NK-92 treated with Interleukin-12 subunit alpha and Interleukin-12 subunit beta, amount 100 ng/mL, for 24 hours (cell line): Measurements from ENCODE around the gene JPH3.

Experiments
- DNase-seq: peaks from one replicate; lab custom pipeline; 2025; lab: John Stamatoyannopoulos, UW

JPH3 gene

DNA sequence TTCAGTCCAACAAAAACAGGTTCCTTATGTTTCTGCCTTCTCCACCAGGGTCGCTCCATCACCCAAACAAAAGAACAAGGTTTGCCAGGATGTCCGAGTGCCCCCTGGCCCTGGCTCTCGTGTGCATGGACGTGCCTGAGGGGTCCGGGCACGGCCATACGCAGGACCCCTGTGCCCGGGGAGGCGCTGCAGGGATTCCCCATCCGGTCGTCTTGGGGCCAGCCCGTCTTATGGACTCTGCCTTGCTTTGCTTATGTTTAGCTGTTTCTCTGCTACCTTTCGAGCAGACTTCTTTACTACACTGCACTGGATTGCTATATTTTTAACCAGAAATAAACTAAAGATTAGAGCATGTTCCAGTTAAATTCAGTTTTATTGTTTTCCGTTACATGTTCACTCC is 95.5 kb downstream of the JPH3 start:
- DNase-seq, result no peak

GRCh38 chr16:87698241-87698640 is 95.9 kb downstream of the JPH3 start:
- no peak for DNase-seq

DNA sequence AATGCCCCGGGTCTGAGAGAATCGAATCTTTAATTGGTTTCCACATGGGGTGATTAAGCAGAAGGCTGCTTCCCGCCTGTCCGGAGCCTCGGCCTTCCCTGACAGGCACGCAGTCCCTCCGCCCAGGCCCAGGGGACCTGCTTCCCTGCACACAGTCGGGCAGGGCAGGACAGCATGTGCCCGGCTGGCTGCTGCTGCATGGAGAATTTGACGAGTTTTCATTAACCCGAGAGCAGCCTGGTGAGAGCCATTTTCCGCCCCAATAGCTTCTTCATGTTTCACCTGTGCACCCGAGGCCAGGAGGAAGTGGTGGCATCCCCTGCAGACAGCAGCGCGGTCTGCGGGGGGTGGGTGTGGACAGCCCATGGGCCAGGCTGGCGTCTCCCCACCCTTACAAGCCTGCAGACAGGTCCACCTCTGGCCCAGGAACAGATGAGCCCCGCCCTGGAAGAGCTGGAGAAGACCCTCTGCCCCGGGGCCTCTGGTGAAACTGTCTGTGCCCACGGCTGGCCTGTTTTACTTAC is 96.4 kb downstream of the JPH3 start:
- DNase-seq, result no peak

- no peak for DNase-seq
Measured at GRCh38 chr16:87700406-87701077, 98.2 kb downstream of the JPH3 start.

- DNase-seq, result no peak
Measured at GRCh38 chr16:87701078-87701460, 98.8 kb downstream of the JPH3 start.

DNA sequence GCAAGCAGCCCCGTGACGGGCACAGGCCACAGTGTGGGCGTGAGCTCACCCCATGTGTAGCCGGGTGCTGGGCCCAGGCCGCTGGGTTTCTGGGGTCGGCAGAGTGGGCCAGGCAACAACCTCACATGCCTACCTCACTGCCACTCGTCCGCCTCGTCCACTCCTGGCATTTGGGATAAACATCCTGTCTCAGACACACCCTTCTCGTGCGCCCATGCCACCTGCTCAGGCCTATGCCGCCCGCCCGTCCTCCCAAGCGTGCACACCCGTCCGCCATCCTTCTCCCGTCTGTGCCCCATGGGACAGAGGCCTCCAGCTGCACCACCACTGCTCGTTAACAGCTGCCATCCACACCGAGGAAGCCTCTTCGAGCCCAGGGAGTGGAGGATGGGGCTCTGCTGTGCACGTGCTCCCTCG is 99.2 kb downstream of the JPH3 start:
- DNase-seq, result no peak

- DNase-seq, result no peak
Measured at GRCh38 chr16:87702325-87702811, 100.1 kb downstream of the JPH3 start.

DNA sequence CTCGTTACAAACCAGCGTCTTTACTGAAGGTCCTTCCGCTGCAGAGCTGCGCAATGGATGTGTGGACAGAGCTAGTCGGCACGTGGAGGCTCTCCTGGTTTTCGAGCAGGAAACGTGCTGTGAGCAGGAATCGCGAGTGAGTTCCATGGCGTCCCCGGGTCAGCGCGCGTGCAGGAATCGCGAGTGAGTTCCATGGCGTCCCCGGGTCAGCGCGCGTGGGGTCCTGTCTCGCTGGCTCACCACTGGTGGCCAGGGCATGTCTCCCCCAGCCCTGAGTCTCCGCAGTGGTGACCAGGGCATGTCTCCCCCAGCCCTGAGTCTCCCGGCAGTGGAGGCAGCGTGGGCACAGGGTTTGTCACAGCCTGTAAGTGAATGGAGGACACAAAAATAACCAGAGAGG is 100.8 kb downstream of the JPH3 start:
- DNase-seq, result no peak

DNA sequence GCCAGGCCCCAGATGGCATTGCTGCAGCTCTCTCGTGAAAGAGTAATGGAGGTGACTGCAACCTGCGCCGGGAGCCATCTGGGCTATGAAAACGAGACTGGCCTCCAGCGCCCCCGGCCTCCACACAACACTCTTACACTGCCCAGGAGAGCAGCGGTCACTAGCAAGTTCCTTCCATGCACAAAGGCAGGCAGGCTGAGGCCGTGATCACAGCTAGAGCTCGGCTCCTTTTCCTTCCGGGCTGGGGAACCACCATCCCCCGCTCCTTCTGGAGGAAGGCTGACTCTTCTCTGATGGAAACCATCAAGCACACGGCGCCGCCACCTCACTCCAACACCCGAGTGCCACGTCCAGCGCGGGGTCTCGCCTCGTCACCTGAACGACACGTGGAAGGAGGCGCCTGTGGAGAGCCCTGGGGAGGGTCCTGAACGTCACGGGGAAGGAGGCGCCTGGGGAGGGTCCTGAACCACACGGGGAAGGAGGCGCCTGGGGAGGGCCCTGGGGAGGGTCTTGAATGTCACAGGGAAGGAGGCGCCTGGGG is 101.6 kb downstream of the JPH3 start:
- DNase-seq, result no peak

DNA sequence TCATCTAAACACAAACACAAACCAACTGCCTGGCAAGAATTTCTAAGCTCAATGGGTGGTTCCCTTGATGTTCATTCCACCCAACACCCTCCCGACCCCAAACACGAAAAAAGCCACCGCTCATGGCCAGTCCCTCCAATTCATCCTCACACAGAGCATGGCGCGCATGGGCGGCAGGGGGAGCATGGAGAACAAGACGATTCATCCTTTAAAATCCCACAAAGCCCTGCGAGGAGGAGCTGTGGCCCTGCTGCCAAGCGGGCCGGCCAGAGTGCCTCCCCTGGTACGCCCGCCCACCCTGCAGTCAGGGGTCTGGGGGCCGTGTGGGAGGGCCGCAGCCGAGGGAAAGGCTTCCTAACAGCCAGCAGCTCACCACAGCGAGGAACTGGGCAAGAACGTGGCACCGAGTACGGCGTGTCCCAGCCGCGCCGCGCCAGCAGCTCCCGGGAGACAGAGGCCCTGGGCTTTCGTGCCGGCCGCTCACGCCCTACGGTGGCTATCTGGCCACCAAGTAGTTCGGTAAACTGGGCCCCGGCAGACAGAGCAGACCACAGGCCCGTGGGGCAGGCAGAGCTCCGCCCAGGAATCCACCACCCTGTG is 102.5 kb downstream of the JPH3 start:
- DNase-seq, result no peak

DNA sequence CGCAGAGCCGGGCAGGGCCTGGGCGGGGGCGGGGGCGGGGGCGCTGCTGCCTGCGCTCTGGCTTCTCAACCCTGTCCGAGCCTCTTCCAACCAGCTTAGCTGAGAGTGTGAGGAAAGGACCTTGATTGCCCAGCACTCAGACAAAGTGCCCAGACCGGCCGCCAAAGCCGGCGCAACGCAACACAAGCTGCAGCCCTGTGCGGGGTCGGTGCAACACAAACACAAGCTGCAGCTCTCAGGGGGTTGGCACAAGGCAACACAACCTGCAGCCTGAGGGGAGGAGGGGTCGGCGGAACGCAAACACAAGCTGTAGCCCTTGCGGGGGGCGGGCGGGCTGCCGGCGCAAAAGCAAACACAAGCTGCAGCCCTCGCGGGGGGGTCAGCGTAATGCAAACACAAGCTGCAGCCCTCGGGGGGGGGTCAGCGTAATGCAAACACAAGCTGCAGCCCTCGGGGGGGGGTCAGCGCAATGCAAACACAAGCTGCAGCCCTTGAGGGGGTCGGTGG is 103.5 kb downstream of the JPH3 start:
- no peak for DNase-seq

DNA sequence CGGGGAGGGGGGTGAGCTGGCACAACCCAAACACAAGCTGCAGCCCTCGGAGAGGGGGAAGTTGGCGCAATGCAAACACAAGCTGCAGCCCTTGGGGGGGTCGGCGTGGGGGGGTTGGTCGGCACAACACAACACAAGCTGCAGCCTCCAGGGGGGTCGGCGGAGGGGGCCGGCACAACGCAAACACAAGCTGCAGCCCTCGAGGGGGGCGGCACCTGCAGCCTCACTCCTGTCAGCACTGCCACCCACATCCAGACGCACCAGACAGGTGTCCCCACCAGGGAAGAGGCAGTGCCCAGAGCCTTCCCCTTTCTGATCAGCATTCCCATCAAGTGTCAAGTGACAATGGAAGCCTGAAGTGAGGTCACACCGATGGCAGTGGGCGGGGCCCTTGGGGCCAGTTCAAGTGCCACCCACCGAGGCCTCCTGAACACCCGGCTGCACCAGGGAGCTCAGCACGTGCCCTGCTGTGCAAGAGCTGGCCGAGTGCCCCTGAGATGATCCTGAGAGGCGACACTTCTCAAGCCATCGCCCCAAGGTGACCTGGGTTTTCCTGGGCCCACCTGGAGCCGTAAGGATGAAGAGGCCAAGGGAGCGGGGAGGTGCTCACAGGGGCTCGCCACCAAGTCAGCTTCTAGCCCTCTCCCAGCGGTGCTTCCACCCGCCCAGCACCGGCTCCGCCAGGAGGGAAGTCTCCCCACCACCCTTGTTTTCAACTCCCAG is 104.1 kb downstream of the JPH3 start:
- no peak for DNase-seq

DNA sequence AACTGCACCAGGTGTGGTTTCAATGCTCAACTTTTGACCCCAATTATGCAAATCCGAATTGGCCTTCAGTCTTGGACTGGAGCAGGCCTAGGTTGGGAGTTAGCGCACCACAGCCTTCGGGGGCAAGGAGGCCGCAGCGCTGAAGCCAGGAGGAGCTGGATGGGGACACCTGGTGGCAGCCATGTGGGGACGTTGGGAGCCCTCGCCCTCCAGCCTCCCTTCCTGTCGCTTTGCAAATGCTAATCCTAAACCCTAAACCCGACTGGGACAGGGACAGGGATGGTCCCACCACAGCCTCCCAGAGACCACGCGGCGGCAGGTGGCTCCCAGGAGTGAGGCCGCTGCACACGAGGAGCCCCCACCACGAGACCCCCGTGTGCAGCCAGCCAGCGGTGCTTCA is 104.8 kb downstream of the JPH3 start:
- DNase-seq, result no peak

- DNase-seq, result no peak
Measured at GRCh38 chr16:87707714-87708580, 105.6 kb downstream of the JPH3 start.

DNA sequence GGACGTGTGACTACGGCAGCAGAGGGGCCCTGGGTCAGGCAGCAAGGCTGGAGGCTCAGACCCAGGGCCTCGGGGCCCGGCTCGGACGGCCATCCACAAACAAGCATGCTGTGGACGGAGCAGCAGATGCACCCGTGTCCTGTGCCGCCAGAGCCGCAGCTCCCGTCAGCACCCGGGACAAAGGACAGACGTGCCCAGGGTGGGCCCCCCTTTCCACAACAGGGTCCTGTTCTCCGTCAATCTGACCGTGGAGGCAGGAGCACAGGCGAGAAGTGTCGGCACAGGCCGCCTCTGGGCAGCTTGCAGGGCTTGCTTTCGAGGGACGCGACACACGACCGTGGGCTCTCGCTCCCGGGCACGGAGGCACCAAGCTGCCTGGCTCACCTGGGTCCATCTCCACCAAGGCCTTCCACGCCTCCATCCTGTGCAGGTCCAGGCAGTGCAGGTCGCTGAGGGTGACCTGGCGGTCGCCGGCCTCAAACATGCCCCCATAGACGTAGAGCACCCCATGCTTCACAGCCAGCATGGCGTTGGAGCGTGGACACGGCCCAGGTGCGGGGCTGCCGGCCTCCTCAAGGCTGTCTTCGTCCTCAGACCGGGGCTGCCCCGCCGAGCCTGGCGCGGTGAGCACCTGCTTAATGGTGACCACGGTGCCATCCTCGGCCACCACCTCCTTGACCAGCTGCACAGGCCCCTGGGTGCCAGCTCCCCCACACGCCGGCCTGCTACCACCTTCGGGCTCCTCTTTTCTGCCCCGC is 106.8 kb downstream of the JPH3 start:
- DNase-seq, result no peak

DNA sequence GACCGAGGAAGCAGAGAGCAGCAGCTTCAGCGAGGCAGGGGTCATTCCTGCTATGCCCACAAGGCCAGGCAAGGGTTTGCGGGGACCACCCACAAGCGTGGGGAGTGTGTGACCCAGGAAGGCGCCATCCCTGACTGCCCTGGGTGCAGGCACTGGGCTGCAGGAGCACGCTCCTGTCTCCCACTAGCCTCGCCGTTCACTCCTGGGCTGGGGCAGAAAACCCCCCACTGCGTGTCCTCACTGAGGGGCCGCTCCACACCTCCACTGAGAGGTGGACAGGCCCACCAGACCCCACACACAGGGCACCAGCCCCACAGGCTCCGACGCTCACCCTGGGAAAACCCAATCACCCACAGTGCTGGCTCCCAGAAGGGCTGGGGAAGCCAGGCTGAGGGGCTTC is 107.4 kb downstream of the JPH3 start:
- DNase-seq, result no peak

DNA sequence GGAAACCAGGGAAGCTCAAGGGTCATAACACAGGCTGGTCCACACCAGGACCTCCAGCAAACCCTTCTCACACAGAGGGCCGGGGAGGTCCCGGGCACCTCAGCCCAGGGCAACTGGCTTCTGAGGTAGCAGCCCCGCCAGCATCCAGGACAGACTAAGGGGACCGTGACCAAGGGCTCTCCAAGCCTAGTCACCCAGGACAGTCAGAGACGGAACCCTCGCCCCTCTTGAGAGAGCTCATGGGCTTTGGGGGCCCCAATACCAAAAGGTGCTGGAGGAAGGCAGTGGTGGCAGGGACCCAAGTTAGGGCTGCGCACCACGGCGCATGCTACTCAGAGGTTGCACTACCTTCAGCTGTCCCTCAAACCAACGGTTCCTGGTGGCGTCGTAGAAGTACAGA is 108.6 kb downstream of the JPH3 start:
- no peak for DNase-seq

DNA sequence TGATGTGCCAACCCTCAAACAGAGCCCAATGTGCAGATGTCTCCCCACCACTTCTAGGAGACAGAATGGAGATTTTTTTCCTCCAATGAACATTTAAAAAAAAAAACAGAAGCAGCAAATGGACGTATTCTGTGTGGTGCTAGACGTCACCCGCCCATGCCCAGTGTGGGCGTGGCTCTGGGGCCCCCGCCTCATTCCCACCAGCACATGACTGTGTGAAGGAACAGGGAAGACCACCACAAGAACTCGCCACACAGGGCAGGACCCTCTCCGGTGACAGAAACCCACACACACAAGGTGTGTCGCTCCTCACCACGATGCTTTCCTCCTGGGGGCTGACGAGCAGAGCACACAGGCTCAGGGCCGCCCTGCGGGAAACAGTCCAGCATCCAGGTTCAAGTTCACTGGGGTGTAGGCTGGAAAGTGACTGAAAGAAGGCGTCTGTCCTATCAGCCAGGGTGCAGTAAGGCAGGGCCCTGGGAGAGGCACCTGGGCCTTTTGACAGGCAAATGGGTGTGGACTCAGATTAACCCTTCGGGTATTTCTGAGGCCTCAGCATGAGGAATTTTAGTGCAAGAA is 110.0 kb downstream of the JPH3 start:
- DNase-seq, result no peak

DNA sequence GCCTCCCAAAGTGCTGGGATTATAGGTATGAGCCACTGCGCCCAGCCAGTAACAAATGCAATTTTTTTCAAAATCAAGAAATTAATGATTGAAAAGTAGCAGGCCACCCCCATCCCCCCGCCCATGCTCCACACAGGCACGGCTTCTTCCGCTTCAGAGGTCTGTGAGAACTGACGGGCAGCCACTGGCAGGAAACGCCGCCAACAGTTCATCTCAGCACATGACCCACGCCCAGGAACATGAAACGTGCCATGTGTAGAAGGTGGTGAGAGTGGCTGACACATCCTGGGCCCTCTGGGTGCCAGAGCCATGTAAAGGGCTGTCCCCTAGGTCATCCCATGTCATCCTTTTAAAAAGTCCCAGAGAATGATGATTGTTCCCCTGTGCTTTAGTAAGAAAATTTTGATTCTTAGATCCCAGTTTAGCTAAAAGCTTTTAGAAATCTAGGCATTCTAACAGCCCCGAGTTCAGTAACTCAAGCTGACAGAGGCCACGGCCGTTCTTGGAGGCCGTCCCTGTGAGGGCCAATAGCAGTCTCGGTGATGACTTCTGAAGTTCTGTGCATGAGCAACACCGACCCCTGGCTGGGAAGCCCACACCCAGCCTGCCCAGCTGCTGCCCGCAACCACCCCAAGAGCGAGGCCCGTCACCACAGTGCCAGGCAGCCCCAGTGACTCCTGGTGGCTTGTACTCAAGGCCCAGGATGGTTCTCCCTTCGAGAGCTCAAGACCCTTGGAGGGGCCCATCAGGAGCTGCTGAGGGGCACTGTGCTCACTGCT is 111.3 kb downstream of the JPH3 start:
- no peak for DNase-seq

- no peak for DNase-seq
Measured at GRCh38 chr16:87715231-87715630, 112.9 kb downstream of the JPH3 start.
